Measurements from ENCODE around the gene VEPH1. TPM values are rescaled to one million over a fixed set of nuclear protein-coding genes. Genes with fewer than 3 reads are reported as not detected.

Gene VEPH1
- total and polyA plus RNA-seq, 11 donors: 0.40 to 0.79 (median 0.45) TPM; not detected in 6

DNA sequence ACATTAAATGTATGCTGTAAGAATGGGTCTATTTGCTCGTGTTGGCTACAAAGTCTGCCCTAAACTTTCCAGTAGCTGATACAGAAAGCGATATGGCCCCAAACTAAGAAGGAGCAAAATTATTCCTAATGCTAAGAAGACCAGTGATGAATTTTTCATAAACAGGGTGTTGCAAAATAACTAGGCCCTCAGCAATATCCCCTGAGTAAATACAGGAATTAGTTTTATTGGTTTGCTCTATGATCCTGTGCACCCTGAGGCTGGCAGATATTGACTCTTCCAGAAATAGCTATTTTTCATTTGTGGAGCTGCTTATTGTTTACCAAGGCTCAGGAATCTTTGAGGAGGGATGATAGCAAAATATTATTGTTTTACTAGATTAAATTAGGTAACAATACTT lies 282.3 kb downstream of the VEPH1 start:
- Histone ChIP-seq H3K27ac (no peak overlapping the region), H3K36me3 (no peaks in the 10 kb centered on the region), H3K9me3 (no peaks in the 10 kb centered on the region), H3K27me3 (no peaks in the 10 kb centered on the region), H3K4me1 (peaks cover 0 to 8% (median 0%) of the 10 kb centered on the region in 12 donors), H3K4me3 (no peak overlapping the region)
- 83 to 86% (median 84%) methylated on average over 2 of the region's 2 CpGs for WGBS, 4 donors
- intact Hi-C loops (cut with DNase I): no loop called here
- no peak for TF ChIP-seq POLR2A (IDR thresholded peaks at IDR 0.05)
- TF ChIP-seq, protein P1, sequence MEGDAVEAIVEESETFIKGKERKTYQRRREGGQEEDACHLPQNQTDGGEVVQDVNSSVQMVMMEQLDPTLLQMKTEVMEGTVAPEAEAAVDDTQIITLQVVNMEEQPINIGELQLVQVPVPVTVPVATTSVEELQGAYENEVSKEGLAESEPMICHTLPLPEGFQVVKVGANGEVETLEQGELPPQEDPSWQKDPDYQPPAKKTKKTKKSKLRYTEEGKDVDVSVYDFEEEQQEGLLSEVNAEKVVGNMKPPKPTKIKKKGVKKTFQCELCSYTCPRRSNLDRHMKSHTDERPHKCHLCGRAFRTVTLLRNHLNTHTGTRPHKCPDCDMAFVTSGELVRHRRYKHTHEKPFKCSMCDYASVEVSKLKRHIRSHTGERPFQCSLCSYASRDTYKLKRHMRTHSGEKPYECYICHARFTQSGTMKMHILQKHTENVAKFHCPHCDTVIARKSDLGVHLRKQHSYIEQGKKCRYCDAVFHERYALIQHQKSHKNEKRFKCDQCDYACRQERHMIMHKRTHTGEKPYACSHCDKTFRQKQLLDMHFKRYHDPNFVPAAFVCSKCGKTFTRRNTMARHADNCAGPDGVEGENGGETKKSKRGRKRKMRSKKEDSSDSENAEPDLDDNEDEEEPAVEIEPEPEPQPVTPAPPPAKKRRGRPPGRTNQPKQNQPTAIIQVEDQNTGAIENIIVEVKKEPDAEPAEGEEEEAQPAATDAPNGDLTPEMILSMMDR (IDR thresholded peaks at IDR 0.05): no peak
- ATAC-seq: no peak
- no peak for DNase-seq

- no peak for ATAC-seq
- 34 to 57% (median 42%) methylated on average over 1 of the region's 1 CpG for WGBS, 4 donors
- no peaks in the 10 kb centered on the region for H3K36me3 ChIP-seq
- TF ChIP-seq, protein P1 (IDR thresholded peaks at IDR 0.05): no peak
- no peak for TF ChIP-seq POLR2A (IDR thresholded peaks at IDR 0.05)
- no peak overlapping the region for H3K4me3 ChIP-seq
- no peaks in the 10 kb centered on the region for H3K27me3 ChIP-seq
- no peak overlapping the region for H3K27ac ChIP-seq
- DNase-seq: no peak
- peaks cover 0 to 6% (median 0%) of the 10 kb centered on the region in 12 donors for H3K4me1 ChIP-seq
- no peaks in the 10 kb centered on the region for H3K9me3 ChIP-seq
- intact Hi-C loops (cut with DNase I): no loop called here
Observed at GRCh38 chr3:157220211-157220610, 283.0 kb downstream of the VEPH1 start.

DNA sequence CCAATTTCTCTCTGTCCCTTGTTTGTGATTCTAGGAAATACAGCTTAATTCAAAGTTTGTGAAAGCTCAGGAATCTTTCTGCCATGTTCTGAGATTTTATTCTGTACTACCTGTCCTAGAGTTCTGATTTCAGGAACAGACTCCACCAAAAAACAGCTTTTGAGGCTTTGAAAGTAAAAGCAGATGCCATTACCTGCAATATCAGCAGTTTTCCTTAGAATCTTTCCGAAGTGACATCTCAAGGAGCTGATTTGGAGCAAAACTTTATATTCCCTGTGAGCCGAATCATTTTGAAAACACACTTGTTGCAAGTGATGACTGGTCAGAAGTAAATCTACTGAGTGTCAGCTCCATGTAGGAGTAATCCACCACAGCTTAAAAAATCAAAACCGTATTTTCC lies 284.0 kb downstream of the VEPH1 start:
- TF ChIP-seq, protein P1 (IDR thresholded peaks at IDR 0.05): no peak
- TF ChIP-seq POLR2A (IDR thresholded peaks at IDR 0.05): no peak
- Histone ChIP-seq H3K36me3 (no peaks in the 10 kb centered on the region), H3K9me3 (no peaks in the 10 kb centered on the region), H3K27me3 (no peaks in the 10 kb centered on the region), H3K4me3 (no peak overlapping the region), H3K27ac (no peak overlapping the region), H3K4me1 (no peaks in the 10 kb centered on the region)
- no peak for DNase-seq
- WGBS, 4 donors: 85 to 94% (median 89%) methylated on average over 3 of the region's 3 CpGs
- intact Hi-C loops (cut with DNase I): no loop called here
- no peak for ATAC-seq

Other genes starting within 250 kb of the VEPH1 start
- gene PTX3, start 66.6 kb downstream of the VEPH1 start, total RNA-seq: 10 to 100 TPM in 2 of 9 donors, 1 to 10 TPM in 3, under 1 TPM in 4; 0.17 to 29.8 (median 1.1) TPM
- gene PTX3, start 66.6 kb downstream of the VEPH1 start, polyA plus RNA-seq: 10 to 100 TPM in 1 of 2 donors, under 1 TPM in 1; 0.30 to 24.7 TPM